Stimulated activated CD8-positive, alpha-beta memory T cell treated with anti-CD3 and anti-CD28 coated beads, Interleukin-2, amount 100 ng/mL, for 48 hours (primary cell): Measurements from ENCODE around the gene PCDHA3.
"Not testable (repeated sequence)": the region's sequence is repeated elsewhere in the genome, so short reads cannot be mapped to it uniquely, and the experiment has no call there.

Source experiments
- DNase-seq, 2 donors: peaks; one replicate each; pipeline ENCODE4 v3.0.0-alpha.2; 2020; ENCODE audit warnings: low read depth in 2 of 2

The PCDHA3 gene

GRCh38 chr5:140821375-140822280 is 20.8 kb downstream of the PCDHA3 start, which contains the start of gene PCDHA5:
Gene PCDHA5 (plus strand): TSS chr5:140821613.
- DNase-seq: peak; percentile 23 to 24

DNA sequence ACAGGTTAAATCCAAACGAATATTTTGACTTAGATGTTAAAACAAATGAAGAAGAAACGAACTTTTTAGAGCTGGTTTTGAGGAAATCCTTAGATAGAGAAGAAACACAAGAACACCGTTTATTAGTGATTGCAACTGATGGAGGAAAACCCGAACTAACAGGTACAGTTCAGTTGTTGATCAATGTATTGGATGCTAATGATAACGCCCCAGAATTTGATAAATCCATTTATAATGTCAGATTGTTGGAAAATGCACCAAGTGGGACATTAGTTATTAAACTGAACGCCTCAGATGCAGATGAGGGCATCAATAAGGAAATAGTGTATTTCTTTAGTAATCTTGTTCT is 21.4 kb downstream of the PCDHA3 start:
- DNase-seq: no peak

- not testable (repeated sequence) for DNase-seq
Measured at GRCh38 chr5:140822969-140823368, 22.1 kb downstream of the PCDHA3 start.

GRCh38 chr5:140823475-140823874 is 22.6 kb downstream of the PCDHA3 start:
- DNase-seq: no peak

DNA sequence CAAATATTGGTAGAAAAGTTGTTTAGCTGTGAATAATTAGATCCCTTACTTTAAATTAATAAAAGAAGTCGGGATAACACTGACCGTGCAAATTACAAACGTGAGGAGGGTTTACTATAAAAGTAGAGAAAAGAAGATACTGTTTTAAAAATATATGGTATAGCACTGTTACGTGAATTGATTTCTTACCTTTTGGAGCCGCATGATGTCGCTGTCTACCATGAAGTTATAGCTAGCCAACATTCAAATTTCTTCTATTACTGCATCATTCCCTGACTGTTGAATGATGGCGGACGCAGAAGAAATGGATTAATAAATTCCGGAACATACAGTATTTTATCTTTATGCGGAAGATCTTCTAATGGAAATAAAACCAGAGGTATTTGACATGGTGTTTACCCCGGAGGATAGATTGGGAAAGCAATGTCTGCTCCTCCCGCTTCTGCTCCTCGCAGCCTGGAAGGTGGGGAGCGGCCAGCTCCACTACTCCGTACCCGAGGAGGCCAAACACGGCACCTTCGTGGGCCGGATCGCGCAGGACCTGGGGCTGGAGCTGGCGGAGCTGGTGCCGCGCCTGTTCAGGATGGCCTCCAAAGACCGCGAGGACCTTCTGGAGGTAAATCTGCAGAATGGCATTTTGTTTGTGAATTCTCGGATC is 27.0 kb downstream of the PCDHA3 start, which contains the start of gene PCDHA6:
PCDHA6 (plus strand) TSS at position 257 of the 658 bp plus-strand sequence; CDS start at position 389, 132 bp downstream.
- DNase-seq: no peak

GRCh38 chr5:140828362-140828737 is 27.5 kb downstream of the PCDHA3 start:
- no peak for DNase-seq

DNA sequence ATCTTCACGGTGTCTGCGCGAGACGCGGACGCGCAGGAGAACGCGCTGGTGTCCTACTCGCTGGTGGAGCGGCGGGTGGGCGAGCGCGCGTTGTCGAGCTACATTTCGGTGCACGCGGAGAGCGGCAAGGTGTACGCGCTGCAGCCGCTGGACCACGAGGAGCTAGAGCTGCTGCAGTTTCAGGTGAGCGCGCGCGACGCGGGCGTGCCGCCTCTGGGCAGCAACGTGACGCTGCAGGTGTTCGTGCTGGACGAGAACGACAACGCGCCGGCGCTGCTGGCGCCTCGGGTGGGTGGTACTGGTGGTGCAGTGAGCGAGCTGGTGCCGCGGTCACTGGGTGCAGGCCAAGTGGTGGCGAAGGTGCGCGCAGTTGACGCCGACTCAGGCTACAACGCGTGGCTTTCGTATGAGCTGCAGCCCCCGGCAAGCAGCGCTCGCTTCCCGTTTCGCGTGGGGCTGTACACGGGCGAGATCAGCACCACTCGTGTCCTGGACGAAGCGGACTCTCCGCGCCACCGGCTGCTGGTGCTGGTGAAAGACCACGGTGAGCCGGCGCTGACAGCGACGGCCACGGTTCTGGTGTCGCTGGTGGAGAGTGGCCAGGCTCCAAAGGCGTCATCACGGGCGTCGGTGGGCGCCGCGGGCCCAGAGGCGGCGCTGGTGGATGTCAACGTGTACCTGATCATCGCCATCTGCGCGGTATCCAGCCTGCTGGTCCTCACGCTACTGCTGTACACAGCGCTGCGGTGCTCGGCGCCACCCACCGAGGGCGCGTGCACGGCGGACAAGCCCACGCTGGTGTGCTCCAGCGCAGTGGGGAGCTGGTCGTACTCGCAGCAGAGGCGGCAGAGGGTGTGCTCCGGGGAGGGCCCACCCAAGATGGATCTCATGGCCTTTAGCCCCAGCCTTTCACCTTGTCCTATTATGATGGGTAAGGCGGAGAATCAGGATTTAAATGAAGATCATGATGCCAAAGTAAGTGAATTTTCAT is 28.9 kb downstream of the PCDHA3 start:
- DNase-seq: not testable (repeated sequence)

- no peak for DNase-seq
Measured at GRCh38 chr5:140833993-140834392, 33.1 kb downstream of the PCDHA3 start, which contains the start of gene PCDHA7. Gene PCDHA7 (plus strand): TSS chr5:140834269. CDS start chr5:140834384, 115 bp downstream.

DNA sequence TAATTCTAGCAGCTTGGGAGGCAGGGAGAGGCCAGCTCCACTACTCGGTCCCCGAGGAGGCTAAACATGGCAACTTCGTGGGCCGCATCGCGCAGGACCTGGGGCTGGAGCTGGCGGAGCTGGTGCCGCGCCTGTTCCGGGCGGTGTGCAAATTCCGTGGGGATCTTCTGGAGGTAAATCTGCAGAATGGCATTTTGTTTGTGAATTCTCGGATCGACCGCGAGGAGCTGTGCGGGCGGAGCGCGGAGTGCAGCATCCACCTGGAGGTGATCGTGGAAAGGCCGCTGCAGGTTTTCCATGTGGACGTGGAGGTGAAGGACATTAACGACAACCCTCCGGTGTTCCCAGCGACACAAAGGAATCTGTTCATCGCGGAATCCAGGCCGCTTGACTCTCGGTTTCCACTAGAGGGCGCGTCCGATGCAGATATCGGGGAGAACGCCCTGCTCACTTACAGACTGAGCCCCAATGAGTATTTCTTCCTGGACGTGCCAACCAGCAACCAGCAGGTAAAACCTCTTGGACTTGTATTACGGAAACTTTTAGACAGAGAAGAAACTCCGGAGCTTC is 33.7 kb downstream of the PCDHA3 start:
- DNase-seq: not testable (repeated sequence)

GRCh38 chr5:140835622-140836510 is 35.0 kb downstream of the PCDHA3 start:
- DNase-seq: no peak

DNA sequence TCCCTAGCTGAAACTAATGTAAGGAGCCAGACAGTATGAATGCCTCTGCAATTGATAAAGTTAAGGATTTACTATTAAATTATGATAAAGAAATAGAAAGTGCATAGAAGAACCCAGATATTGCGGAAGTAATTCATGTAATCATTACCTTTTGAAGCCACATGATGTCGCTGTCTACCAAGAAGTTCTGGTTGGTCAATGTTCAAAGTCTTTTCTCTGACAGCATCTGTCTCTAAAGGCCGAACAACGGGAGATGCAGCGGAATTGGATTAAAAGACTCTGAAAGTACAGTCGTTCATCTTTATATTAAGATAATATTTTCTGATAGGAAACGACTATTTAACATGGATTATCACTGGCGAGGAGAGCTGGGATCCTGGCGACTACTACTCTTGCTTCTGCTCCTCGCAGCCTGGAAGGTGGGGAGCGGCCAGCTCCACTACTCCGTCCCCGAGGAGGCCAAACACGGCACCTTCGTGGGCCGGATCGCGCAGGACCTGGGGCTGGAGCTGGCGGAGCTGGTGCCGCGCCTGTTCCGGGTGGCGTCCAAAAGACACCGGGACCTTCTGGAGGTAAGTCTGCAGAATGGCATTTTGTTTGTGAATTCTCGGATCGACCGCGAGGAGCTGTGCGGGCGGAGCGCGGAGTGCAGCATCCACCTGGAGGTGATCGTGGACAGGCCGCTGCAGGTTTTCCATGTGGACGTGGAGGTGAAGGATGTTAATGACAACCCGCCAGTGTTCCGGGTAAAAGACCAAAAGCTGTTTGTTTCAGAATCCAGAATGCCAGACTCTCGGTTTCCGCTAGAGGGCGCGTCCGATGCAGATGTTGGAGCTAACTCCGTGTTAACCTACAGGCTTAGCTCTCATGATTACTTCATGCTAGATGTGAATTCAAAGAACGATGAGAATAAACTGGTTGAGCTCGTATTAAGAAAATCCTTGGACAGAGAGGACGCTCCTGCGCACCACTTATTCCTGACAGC is 40.4 kb downstream of the PCDHA3 start, which contains the start of gene PCDHA8:
PCDHA8 (plus strand) TSS at position 210 of the 985 bp plus-strand sequence; CDS start at position 345, 135 bp downstream.
- DNase-seq: peak in 1 of 2 donors; percentile 9

GRCh38 chr5:140842798-140843733 is 42.2 kb downstream of the PCDHA3 start:
- no peak for DNase-seq

DNA sequence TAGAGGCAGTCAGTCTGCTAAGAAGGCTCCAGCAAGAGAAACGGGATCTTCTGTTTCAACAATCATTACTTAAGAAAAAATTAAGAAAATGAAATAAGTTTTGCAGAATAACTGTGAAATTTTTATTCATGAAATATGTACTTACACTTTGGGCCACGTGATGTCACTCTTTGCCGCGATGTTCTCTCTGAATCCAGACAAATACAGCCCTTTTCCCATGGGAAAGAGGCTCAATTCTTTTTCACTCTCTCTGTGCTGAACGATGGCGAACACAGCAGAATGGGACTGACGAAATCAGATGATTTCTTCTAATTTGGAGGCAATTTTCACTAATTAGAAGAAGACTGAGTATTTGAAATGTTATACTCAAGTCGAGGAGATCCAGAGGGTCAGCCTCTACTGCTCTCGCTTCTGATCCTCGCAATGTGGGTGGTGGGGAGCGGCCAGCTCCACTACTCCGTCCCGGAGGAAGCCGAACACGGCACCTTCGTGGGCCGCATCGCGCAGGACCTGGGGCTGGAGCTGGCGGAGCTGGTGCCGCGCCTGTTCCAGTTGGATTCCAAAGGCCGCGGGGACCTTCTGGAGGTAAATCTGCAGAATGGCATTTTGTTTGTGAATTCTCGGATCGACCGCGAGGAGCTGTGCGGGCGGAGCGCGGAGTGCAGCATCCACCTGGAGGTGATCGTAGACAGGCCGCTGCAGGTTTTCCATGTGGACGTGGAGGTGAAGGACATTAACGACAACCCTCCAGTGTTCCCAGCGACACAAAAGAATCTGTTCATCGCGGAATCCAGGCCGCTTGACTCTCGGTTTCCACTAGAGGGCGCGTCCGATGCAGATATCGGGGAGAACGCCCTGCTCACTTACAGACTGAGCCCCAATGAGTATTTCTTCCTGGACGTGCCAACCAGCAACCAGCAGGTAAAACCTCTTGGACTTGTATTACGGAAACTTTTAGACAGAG is 47.6 kb downstream of the PCDHA3 start, which contains the start of gene PCDHA9:
PCDHA9 (plus strand) TSS at position 244 of the 964 bp plus-strand sequence; CDS start at position 358, 114 bp downstream.
- DNase-seq: not testable (repeated sequence)

- DNase-seq: not testable (repeated sequence)
Measured at GRCh38 chr5:140849831-140850634, 49.2 kb downstream of the PCDHA3 start.
